ENCODE measurements around the gene VCP. TPM values are rescaled to one million over a fixed set of nuclear protein-coding genes. Genes with fewer than 3 reads are reported as not detected.

Gene VCP
- total RNA-seq, 1 donor from 2014 or later: 374 TPM

DNA sequence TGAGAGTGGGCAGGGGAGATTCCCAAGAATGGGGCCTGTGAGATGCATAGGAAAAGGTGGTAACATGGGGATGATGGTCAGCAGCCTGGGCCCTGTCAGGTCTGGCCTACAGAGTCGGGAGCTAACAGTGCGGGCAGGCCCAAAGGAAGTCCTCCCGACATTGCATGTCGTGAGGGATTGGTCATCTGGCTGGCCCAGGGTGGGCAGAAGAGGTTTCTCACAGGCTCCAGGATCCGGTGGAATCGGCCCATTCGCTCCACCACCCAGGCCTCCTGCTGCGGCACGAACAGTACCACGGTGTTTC lies 30.0 kb upstream of the VCP start:
- Mint-ChIP-seq H3K4me3 (peak overlapping the region; percentile 93), H3K36me3 (ENCODE audit: low read depth) (peaks cover 5% of the 10 kb centered on the region), H3K4me1 (peaks cover 38% of the 10 kb centered on the region), H3K27ac (ENCODE audit: unreplicated experiment) (peak overlapping the region; percentile 99), H3K9me3 (no peaks in the 10 kb centered on the region), H3K27me3 (ENCODE audit: low read depth) (no peaks in the 10 kb centered on the region)
- TF ChIP-seq, protein P1, sequence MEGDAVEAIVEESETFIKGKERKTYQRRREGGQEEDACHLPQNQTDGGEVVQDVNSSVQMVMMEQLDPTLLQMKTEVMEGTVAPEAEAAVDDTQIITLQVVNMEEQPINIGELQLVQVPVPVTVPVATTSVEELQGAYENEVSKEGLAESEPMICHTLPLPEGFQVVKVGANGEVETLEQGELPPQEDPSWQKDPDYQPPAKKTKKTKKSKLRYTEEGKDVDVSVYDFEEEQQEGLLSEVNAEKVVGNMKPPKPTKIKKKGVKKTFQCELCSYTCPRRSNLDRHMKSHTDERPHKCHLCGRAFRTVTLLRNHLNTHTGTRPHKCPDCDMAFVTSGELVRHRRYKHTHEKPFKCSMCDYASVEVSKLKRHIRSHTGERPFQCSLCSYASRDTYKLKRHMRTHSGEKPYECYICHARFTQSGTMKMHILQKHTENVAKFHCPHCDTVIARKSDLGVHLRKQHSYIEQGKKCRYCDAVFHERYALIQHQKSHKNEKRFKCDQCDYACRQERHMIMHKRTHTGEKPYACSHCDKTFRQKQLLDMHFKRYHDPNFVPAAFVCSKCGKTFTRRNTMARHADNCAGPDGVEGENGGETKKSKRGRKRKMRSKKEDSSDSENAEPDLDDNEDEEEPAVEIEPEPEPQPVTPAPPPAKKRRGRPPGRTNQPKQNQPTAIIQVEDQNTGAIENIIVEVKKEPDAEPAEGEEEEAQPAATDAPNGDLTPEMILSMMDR (conservative IDR thresholded peaks at IDR 0.05): no peak
- no peak for DNase-seq (ENCODE audit: low read depth, low spot score)

DNA sequence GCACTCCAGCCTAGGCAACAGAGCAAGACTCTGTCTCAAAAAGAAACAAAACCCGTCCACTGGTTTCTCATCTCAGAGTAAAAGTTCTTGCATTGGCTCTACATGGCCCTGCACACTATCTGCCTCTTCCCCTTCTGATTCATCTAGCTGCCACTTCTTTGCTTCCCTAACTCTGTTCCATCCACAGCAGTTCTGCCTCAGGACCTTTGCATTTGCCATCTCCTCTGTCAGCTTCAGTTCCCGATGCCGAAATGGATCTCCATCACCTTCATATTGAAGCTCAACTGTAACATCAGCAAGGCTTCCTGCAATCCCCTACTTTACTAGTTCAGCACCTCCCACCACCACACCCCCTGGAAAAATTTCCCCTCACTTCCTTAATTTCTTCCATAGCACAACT lies 25.1 kb upstream of the VCP start:
- no peak overlapping the region for H3K27ac Mint-ChIP-seq (ENCODE audit: unreplicated experiment)
- no peak for DNase-seq (ENCODE audit: low read depth, low spot score)
- H3K27me3 Mint-ChIP-seq (ENCODE audit: low read depth): no peaks in the 10 kb centered on the region
- H3K4me1 Mint-ChIP-seq: peaks cover 35% of the 10 kb centered on the region
- TF ChIP-seq, protein P1 (conservative IDR thresholded peaks at IDR 0.05): no peak
- no peaks in the 10 kb centered on the region for H3K36me3 Mint-ChIP-seq (ENCODE audit: low read depth)
- H3K9me3 Mint-ChIP-seq: no peaks in the 10 kb centered on the region
- peak overlapping the region; percentile 60 for H3K4me3 Mint-ChIP-seq

DNA sequence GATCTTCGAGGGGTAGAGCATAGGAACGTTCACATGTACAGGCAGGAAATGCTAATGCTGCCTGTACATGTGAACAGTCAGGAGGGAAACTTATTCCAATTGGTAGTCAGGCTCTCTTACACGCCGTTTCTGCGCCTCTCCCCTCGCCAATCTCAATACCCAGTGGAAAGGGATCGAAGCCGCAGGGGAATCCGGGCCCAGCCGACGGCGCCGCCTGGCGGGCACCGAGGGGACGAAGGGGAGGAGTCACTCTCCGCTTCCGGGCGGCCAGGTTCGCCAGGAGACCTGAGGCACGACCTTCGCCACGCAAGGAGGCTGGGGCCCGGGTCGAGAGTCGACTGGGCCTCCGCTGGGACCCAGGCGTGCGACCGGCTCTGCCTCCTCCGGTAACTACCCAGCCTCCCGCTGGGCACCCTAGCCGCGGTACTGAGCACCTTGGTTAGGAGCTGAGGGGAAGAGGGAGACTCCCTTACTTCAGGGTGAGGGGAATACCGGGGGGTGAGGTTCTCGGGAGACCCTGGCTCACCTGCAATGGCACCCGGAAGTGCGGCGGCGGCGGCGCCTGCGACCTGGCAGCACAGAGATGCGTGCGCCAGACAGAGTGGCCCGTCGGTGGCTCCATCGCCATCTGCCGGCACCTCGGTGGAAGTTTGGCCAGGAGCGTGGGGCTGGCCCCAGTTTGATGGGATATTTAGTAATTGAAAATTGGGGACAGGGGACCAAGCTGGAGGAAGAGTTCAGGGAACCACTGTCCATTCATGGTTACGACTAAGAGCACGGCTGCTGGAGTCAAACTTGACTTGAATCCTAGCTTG lies 23.8 kb upstream of the VCP start, which contains the start of gene PIGO:
Gene PIGO (minus strand): TSS at position 557 of the 815 bp plus-strand sequence. CDS start 1,026 bp downstream, outside the sequence.
- TF ChIP-seq, protein P1 (conservative IDR thresholded peaks at IDR 0.05): peak; percentile 80
- H3K4me3 Mint-ChIP-seq: peak within 1 kb of the TSS; percentile 91

DNA sequence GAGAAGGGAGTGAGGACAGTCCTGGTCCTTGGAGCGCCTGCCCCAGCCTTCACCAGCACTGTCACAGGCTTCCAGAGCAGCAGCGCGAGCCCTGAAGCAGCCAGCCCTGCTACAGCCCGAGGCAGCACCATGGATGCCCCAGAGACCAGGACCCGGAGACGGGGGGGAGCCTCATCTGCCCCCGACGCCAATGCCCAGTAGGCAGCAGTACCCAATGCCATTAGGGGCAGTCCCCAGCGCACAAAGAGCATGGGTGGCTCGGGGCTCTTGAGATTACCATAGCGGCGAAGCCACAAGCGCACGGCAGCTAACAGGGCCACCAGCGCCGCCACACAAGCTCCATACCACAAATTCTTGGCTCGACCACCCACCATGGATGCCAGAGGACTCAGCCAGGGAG lies 19.1 kb upstream of the VCP start:
- no peaks in the 10 kb centered on the region for H3K9me3 Mint-ChIP-seq
- H3K27me3 Mint-ChIP-seq (ENCODE audit: low read depth): no peaks in the 10 kb centered on the region
- H3K4me1 Mint-ChIP-seq: peaks cover 13% of the 10 kb centered on the region
- H3K27ac Mint-ChIP-seq (ENCODE audit: unreplicated experiment): no peak overlapping the region
- H3K4me3 Mint-ChIP-seq: no peak overlapping the region
- TF ChIP-seq, protein P1 (conservative IDR thresholded peaks at IDR 0.05): no peak
- no peak for DNase-seq (ENCODE audit: low read depth, low spot score)
- no peaks in the 10 kb centered on the region for H3K36me3 Mint-ChIP-seq (ENCODE audit: low read depth)

More for the DNA sequence above, 23.8 kb upstream of the VCP start, which contains the start of gene PIGO:
- peak; percentile 82 for DNase-seq (ENCODE audit: low read depth, low spot score)
- Mint-ChIP-seq H3K36me3 (ENCODE audit: low read depth) (no peaks in the 10 kb centered on the region), H3K27ac (ENCODE audit: unreplicated experiment) (peak within 1 kb of the TSS; percentile 91), H3K27me3 (ENCODE audit: low read depth) (no peaks in the 10 kb centered on the region), H3K4me1 (peaks cover 24% of the 10 kb centered on the region), H3K9me3 (no peaks in the 10 kb centered on the region)

DNA sequence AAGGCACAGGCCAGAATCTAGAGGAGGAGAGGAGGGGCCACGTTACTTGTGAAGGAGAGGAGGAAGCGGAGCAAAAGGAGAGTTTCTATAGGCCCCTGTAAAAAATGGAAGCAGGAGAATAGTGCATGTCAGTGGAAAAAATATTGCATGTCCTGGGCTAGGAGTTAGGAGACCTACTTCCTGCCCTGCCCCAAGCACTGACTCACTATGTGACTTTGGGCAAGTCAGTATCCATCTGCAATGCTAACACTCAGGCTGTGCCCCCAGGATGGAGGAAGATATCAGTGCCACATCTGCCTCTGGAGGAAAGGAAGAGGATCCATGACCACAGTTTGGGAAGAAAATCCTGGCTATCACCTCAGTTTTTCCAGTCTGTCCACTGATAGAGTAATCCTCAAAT lies 17.0 kb upstream of the VCP start:
- Mint-ChIP-seq H3K4me1 (no peaks in the 10 kb centered on the region), H3K27ac (ENCODE audit: unreplicated experiment) (no peak overlapping the region), H3K36me3 (ENCODE audit: low read depth) (no peaks in the 10 kb centered on the region), H3K9me3 (no peaks in the 10 kb centered on the region), H3K4me3 (no peak overlapping the region), H3K27me3 (ENCODE audit: low read depth) (no peaks in the 10 kb centered on the region)
- TF ChIP-seq, protein P1 (conservative IDR thresholded peaks at IDR 0.05): no peak
- no peak for DNase-seq (ENCODE audit: low read depth, low spot score)
